ENCODE results near the gene NMT1.

NMT1 gene

GRCh38 chr17:45101883-45102811, 41.0 kb downstream of the NMT1 start:
- Histone ChIP-seq H3K27me3 (ENCODE audit: control insufficient read depth, insufficient read depth, low read length) (no peaks in the 10 kb centered on the region), H3K4me3 (ENCODE audit: low read depth, low read length) (no peak overlapping the region), H3K4me1 (no peaks in the 10 kb centered on the region), H3K4me2 (ENCODE audit: low read length) (no peak overlapping the region), H3K27ac (no peak overlapping the region), H2AFZ (no peak overlapping the region), H3K79me2 (no peaks in the 10 kb centered on the region), H3K36me3 (ENCODE audit: control insufficient read depth, insufficient read depth, low read length) (no peaks in the 10 kb centered on the region), H3K9me3 (ENCODE audit: control insufficient read depth, low read length) (no peaks in the 10 kb centered on the region), H3K9ac (no peak overlapping the region)
- TF ChIP-seq, protein P1, sequence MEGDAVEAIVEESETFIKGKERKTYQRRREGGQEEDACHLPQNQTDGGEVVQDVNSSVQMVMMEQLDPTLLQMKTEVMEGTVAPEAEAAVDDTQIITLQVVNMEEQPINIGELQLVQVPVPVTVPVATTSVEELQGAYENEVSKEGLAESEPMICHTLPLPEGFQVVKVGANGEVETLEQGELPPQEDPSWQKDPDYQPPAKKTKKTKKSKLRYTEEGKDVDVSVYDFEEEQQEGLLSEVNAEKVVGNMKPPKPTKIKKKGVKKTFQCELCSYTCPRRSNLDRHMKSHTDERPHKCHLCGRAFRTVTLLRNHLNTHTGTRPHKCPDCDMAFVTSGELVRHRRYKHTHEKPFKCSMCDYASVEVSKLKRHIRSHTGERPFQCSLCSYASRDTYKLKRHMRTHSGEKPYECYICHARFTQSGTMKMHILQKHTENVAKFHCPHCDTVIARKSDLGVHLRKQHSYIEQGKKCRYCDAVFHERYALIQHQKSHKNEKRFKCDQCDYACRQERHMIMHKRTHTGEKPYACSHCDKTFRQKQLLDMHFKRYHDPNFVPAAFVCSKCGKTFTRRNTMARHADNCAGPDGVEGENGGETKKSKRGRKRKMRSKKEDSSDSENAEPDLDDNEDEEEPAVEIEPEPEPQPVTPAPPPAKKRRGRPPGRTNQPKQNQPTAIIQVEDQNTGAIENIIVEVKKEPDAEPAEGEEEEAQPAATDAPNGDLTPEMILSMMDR (IDR thresholded peaks at IDR 0.05): no peak

DNA sequence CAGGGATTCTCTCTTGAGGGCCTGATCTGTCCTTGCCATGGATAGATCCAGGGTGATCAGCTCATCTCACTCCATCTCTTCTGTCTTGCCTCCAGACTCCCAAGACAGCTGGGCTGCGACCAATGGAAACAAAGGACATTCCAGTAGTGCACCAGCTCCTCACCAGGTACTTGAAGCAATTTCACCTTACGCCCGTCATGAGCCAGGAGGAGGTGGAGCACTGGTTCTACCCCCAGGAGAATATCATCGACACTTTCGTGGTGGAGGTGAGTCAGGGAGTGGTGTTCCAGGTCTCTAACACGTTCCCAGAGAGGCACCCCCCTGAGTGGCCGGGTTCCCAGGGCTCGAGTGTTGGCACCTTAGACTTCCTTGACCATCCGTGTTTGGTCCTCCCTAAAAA, 41.7 kb downstream of the NMT1 start:
- H3K27me3 ChIP-seq (ENCODE audit: control insufficient read depth, insufficient read depth, low read length): no peaks in the 10 kb centered on the region
- no peak overlapping the region for H3K4me2 ChIP-seq (ENCODE audit: low read length)
- TF ChIP-seq, protein P1 (IDR thresholded peaks at IDR 0.05): no peak
- H3K9me3 ChIP-seq (ENCODE audit: control insufficient read depth, low read length): no peaks in the 10 kb centered on the region
- H3K27ac ChIP-seq: no peak overlapping the region
- H3K4me1 ChIP-seq: no peaks in the 10 kb centered on the region
- no peak overlapping the region for H3K4me3 ChIP-seq (ENCODE audit: low read depth, low read length)
- no peaks in the 10 kb centered on the region for H3K36me3 ChIP-seq (ENCODE audit: control insufficient read depth, insufficient read depth, low read length)
- H3K79me2 ChIP-seq: no peaks in the 10 kb centered on the region
- no peak overlapping the region for H2AFZ ChIP-seq
- H3K9ac ChIP-seq: no peak overlapping the region

- Histone ChIP-seq H2AFZ (no peak overlapping the region), H3K9ac (no peak overlapping the region), H3K79me2 (no peaks in the 10 kb centered on the region), H3K4me1 (no peaks in the 10 kb centered on the region), H3K9me3 (ENCODE audit: control insufficient read depth, low read length) (no peaks in the 10 kb centered on the region), H3K27ac (no peak overlapping the region), H3K36me3 (ENCODE audit: control insufficient read depth, insufficient read depth, low read length) (no peaks in the 10 kb centered on the region), H3K4me2 (ENCODE audit: low read length) (no peak overlapping the region), H3K27me3 (ENCODE audit: control insufficient read depth, insufficient read depth, low read length) (no peaks in the 10 kb centered on the region), H3K4me3 (ENCODE audit: low read depth, low read length) (no peak overlapping the region)
- TF ChIP-seq, protein P1 (IDR thresholded peaks at IDR 0.05): no peak
Observed at GRCh38 chr17:45103269-45103795, 42.2 kb downstream of the NMT1 start.

GRCh38 chr17:45104029-45104428, 42.9 kb downstream of the NMT1 start:
- no peaks in the 10 kb centered on the region for H3K4me1 ChIP-seq
- no peak overlapping the region for H3K27ac ChIP-seq
- no peaks in the 10 kb centered on the region for H3K27me3 ChIP-seq (ENCODE audit: control insufficient read depth, insufficient read depth, low read length)
- no peaks in the 10 kb centered on the region for H3K79me2 ChIP-seq
- no peak overlapping the region for H3K4me3 ChIP-seq (ENCODE audit: low read depth, low read length)
- H3K9me3 ChIP-seq (ENCODE audit: control insufficient read depth, low read length): no peaks in the 10 kb centered on the region
- no peak overlapping the region for H3K4me2 ChIP-seq (ENCODE audit: low read length)
- no peaks in the 10 kb centered on the region for H3K36me3 ChIP-seq (ENCODE audit: control insufficient read depth, insufficient read depth, low read length)
- H3K9ac ChIP-seq: no peak overlapping the region
- no peak overlapping the region for H2AFZ ChIP-seq
- TF ChIP-seq, protein P1 (IDR thresholded peaks at IDR 0.05): no peak

All from parathyroid adenoma (tissue), 2 donors.